Fibroblast of pulmonary artery (primary cell): ENCODE data around the gene OMD.

ENCODE experiments used
- DNase-seq: peaks from one replicate; pipeline ENCODE4 v3.0.0-alpha.2; 2010; ENCODE audit warnings: low read depth
- H3K4me3 ChIP-seq: replicated peaks from 2 replicates; pipeline ENCODE4 v1.5.1; 2011; ENCODE audit warnings: low read depth, mild to moderate bottlenecking, control low read depth, low read length, moderate library complexity
- TF ChIP-seq, protein P1 (sequence below): IDR thresholded peaks from 2 replicates; pipeline ENCODE4 v1.5.1; 2011; ENCODE audit warnings: mild to moderate bottlenecking, control low read depth, low read length, inconsistent platforms; ENCODE audit errors: missing control alignments

The OMD gene

DNA sequence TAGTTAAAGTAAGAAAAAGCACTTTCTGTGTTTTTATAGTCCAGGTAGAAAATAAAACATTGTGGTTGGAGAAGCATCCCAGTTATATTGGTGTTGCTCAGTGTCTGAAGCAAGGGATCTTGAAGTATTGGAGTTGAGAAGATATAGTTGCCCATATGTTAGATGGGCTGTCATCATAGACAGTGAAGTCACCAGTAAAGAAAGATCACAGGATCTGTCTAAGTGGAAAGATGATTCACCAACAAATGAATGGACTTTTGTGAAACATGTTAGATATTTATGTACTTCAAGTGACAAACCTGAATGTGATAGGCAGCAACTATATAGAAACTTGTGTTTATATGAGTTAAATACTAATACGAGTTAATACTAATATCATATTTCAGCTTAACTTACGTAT, 31.6 kb downstream of the OMD start:
- TF ChIP-seq, protein P1, sequence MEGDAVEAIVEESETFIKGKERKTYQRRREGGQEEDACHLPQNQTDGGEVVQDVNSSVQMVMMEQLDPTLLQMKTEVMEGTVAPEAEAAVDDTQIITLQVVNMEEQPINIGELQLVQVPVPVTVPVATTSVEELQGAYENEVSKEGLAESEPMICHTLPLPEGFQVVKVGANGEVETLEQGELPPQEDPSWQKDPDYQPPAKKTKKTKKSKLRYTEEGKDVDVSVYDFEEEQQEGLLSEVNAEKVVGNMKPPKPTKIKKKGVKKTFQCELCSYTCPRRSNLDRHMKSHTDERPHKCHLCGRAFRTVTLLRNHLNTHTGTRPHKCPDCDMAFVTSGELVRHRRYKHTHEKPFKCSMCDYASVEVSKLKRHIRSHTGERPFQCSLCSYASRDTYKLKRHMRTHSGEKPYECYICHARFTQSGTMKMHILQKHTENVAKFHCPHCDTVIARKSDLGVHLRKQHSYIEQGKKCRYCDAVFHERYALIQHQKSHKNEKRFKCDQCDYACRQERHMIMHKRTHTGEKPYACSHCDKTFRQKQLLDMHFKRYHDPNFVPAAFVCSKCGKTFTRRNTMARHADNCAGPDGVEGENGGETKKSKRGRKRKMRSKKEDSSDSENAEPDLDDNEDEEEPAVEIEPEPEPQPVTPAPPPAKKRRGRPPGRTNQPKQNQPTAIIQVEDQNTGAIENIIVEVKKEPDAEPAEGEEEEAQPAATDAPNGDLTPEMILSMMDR = no peak
- DNase-seq = no peak
- no peak overlapping the region for H3K4me3 ChIP-seq

DNA sequence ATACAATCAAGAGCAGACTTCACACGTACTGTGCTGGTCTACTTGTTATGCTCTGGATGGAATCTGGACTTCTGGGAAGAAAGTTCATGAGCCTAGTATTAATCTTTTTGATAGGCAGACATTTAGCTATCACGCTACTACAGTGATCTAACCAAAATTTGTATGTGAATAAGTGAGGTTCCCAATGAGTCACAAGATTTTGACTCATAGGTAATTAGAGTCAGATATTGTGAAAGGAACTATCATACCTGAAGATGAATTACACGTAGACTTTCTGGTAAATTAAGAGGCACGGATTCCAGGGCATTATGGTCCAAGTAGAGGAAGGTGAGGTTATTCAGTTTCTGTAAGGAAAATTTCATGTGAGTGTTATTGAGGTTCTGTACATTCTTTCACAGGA, 38.3 kb downstream of the OMD start:
- H3K4me3 ChIP-seq = no peak overlapping the region
- DNase-seq = no peak
- TF ChIP-seq, protein P1 = no peak

DNA sequence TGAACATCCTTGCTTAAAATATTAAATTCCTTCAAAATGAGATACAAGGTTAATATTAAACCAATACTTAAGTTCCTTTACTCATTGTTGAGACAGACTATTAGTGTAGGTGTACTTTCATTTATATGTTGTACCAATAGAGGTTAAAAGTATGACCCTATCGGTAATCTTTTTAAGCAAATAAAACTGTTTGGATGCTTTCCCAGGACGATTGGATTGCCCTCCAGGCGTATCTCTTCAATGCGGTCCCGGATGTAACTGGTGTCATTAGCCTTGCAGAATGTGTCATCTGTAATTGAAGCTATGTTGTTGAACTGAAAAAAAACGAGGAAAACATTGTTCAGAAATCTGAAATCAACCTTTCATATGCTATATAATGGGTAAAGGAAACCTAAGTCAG, 38.8 kb downstream of the OMD start:
- DNase-seq = no peak

DNA sequence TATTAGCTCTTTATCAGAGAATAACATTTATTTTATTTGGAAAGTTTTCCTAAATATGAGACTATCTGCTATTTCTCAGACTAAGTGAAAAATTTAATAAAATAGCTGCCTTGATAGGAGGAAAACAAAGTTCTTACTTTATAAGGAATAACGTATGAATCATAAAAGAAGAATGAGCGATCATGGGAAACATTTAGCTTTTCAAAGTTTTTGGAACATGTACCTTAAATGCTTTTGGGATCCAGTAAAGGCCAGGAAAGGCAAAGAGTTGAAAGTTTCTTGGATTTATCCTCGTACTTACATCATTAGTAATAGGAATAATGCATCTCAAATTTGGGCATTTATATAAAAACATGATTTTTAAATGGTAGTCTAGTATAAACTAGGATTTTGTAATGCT, 39.3 kb downstream of the OMD start:
- TF ChIP-seq, protein P1 = no peak

More for the DNA sequence above, 38.8 kb downstream of the OMD start:
- TF ChIP-seq, protein P1 = no peak
- no peak overlapping the region for H3K4me3 ChIP-seq

DNA sequence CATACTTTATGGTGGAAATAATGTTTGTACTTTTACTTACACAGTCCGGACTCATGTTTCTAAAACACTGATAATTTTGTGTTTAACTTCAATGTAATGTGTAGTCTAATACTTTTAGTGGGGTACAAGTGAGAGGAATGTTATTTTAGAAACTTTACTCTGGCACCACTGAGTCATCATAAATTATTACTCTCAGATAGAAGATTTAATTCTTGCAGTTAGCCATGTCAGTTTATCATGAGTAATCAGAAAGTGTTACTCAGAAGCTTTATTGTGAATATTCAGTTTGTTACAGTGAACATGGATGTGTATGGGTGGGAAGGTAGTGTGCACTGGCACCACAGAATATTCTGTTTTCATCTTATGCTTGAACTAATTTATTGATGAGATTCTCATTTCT, 39.9 kb downstream of the OMD start:
- TF ChIP-seq, protein P1 = no peak
- DNase-seq = no peak

More for the DNA sequence above, 39.3 kb downstream of the OMD start:
- peak; percentile 36 for DNase-seq
- H3K4me3 ChIP-seq = no peak overlapping the region

DNA sequence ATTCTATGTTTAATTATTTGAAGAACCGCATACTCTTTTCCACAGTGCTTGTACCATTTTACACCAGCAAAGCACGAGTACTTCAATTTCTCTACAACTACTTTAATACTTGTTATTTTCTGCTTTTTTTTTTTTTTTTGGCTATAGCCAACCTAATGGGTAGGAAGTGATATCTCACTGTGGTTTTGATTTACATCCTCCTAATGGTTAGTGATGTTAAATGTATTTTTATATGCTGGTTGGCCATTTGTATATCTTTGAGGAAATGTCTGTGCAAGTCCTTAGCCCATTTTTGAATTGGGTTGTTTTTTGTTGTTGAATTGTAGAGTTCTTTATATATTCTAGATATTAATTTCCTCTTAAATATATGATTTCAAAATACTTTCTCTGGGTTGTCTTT, 42.5 kb downstream of the OMD start:
- no peak overlapping the region for H3K4me3 ChIP-seq
- no peak for DNase-seq
- TF ChIP-seq, protein P1 = no peak

More for the DNA sequence above, 39.9 kb downstream of the OMD start:
- no peak overlapping the region for H3K4me3 ChIP-seq

DNA sequence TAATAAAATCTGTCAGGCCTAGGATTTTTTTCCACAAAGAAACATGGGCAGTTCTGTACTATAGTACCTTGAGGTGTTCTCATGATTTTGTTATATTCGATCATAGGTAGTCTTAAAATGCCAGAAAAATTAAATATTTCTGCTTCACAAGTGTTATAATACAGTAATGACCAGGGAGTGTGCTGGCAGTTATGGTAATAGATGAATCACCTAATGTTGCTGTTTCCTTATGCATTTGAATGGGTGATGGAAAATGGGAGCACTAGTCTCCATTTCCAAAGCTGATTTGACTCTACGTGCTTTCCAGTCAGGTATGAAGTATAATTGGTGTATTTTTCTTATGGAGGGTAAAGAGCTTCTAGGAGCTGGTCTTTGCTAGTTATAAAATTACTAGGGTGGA, 43.7 kb downstream of the OMD start:
- no peak for DNase-seq
- TF ChIP-seq, protein P1 = no peak
- H3K4me3 ChIP-seq = no peak overlapping the region
